ENCODE results near the gene PHIP.
"Not testable (repeated sequence)": the region's sequence is repeated elsewhere in the genome, so short reads cannot be mapped to it uniquely, and the experiment has no call there.

GRCh38 chr6:79091801-79092200, 13.7 kb upstream of the PHIP start:
- not testable (repeated sequence) for TF ChIP-seq CTCF, EP300, POLR2A (IDR thresholded peaks at IDR 0.05)
